NCI-H510A (cell line): ENCODE data around the gene CDHR2.

ENCODE experiments used
- DNase-seq: peaks from one replicate; lab custom pipeline; 2025; lab: John Stamatoyannopoulos, UW

CDHR2 gene

DNA sequence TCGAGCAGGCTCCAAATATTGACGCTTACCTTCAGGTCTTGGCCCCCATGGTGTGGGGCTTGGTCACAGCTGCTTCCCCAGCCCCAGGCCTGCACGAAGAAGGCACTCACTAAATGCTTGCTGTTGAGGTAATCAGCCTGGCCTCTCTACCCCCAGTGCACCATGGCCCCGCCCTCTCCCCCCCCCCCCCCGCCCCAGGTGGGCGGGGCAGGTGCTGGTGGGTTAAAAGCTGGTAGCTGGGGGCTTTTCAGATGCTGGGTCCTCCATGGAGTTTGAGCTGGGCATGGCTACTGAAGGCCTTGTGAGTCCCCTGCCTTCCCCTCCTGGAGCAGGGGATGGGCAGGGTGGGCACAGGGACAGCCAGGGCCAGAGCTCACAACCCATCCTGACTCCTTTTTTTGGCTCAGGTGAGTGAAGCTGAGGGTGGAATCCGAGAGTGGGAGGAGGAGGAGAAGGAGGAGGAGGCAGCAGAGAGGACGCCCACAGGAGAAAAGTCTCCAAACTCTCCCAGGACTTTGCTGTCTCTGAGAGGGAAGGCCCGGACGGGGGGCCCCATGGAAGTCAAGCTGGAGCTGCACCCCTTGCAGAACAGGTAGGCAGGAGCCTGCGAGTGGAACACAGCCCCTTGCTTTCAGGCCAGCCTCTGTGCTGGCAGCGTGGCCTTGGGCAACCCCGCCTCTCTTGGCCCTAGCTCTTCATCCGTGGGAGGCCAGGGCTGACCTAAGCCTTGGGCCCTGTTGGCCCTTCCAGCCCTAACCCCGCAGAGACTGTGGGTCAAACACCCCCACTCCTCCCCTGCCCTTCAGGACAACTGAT is 93.7 kb downstream of the CDHR2 start:
- DNase-seq: no peak

DNA sequence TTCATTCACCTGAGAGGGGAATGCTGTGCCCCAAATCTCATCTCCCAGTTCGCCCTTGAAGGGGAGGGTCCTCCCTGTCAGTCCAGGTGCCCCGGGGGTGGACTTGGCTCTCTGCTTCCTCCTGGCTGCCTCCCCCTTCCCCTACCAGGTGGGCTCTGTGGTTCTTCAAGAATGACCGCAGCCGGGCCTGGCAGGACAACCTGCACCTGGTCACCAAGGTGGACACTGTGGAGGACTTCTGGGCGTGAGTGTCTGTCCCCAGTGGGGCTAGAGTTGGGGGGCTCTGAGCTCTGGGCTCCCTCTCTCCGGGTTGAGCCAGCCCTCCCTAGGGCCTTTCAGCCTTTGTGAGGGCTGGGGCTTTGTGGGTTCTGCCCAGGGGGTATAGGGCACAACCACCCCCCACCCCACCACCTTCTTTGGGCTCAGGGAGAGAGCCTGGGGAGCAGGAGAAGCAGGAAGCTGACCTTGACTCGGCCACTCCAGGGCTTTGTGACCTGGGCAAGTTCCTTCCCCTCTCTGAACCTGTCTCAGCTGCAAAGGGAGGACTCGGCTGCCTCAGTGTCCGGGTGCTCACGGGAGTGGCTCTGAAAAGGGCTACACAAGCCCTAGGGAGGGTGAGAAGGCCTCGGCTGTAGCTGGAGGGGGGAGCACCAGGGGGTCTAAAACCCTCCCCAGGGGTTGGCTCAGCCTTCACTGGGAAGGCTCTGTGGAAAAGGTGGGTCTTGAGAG is 94.5 kb downstream of the CDHR2 start:
- DNase-seq: no peak

DNA sequence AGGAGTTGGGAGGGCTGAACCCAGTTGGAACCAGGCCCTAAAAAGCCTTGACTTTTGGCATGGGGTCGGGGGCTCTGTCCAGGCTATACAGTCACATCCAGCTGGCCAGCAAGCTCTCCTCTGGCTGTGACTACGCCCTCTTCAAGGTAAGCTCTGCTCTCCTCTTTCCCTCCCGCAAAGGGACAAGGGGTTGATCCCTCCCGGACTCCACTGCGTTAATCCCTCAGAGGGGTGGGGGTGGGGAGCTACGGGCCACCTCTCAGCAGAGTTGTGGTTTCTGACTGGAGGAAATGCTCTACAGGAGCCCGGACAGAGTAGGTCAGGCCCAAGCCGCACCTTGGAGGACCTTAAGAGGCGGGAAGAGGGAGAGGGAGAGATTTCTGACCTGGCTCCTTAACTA is 95.2 kb downstream of the CDHR2 start:
- DNase-seq: no peak

DNA sequence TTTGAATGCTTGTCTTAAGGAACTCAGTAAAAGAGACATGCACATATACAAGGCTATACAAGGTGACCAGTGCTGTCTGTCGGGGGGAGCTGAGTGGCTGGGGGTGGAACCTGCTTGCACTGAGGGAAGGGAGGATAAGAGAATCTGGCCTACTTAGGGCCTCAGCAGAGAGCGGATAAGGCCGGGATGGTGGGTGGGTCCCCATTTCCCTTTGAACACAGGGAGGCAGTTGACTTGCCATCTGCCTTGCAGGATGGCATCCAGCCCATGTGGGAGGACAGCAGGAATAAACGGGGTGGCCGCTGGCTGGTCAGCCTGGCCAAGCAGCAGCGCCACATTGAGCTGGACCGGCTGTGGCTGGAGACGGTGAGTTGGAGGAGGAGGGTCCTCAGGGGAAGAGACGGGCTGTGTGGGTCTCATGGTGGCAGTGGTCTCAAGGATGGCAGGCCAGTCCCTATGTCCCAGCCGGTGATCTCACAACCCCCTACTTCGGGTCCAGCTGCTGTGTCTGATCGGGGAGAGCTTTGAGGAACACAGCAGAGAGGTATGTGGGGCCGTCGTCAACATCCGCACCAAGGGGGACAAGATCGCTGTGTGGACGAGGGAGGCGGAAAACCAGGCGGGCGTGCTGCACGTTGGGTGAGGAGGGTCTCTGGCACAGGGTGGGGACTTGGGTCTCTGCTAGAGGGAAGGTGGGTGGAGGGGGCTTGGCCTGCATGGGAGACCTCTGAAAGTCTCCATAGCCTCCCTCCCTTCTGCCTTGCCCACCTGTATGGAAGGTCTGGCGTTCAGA is 95.9 kb downstream of the CDHR2 start:
- DNase-seq: no peak
